Renal cortex interstitium (tissue), 15 donors: ENCODE results near the gene CDYL2. TPM values are rescaled to one million over a fixed set of nuclear protein-coding genes. Genes with fewer than 3 reads are reported as not detected.

ENCODE experiments used
- DNase-seq, 11 donors: peaks; one replicate each; pipeline ENCODE4 v3.0.0-alpha.2; 2013; ENCODE audit warnings: low read depth in 9 of 11, low spot score in 4 of 11; ENCODE audit errors: extremely low read depth in 1 of 11
- long read RNA-seq, 16 experiments: transcript quantifications; one replicate each; lab custom pipeline, GENCODE V29; 2026
- polyA plus RNA-seq, 3 donors: library from polyadenylated mRNA; unstranded; fragments of 120-200 nt; gene quantifications; one replicate each; pipeline ENCODE4 v1.2.1, GENCODE V29; 2013; ENCODE audit not compliant: insufficient read length in 3 of 3

The CDYL2 gene
- polyA plus RNA-seq, result 1 to 10 TPM; 6.3 to 8.0 (median 7.7) TPM
- long read RNA-seq, donor 1, full-length matches to known transcripts, result 2 of 2 reads
- long read RNA-seq, donor 1, partial matches to known transcripts, result 0 of 2 reads
- long read RNA-seq, donor 1, other reads (novel, unspliced or antisense), result 0 of 2 reads
- long read RNA-seq, donor 2, result 0 reads
- long read RNA-seq, donor 3, full-length matches to known transcripts, result 4 of 4 reads
- long read RNA-seq, donor 3, partial matches to known transcripts, result 0 of 4 reads
- long read RNA-seq, donor 3, other reads (novel, unspliced or antisense), result 0 of 4 reads
- long read RNA-seq, donor 4, full-length matches to known transcripts, result 1 of 1 reads
- long read RNA-seq, donor 4, partial matches to known transcripts, result 0 of 1 reads
- long read RNA-seq, donor 4, other reads (novel, unspliced or antisense), result 0 of 1 reads
- long read RNA-seq, donor 5, result 0 reads
- long read RNA-seq, donor 6, full-length matches to known transcripts, result 5 of 5 reads
- long read RNA-seq, donor 6, partial matches to known transcripts, result 0 of 5 reads
- long read RNA-seq, donor 6, other reads (novel, unspliced or antisense), result 0 of 5 reads
- long read RNA-seq, donor 7, full-length matches to known transcripts, result 1 of 1 reads
- long read RNA-seq, donor 7, partial matches to known transcripts, result 0 of 1 reads
- long read RNA-seq, donor 7, other reads (novel, unspliced or antisense), result 0 of 1 reads
- long read RNA-seq, donor 8, result 0 reads
- long read RNA-seq, donor 9, full-length matches to known transcripts, result 2 of 2 reads
- long read RNA-seq, donor 9, partial matches to known transcripts, result 0 of 2 reads
- long read RNA-seq, donor 9, other reads (novel, unspliced or antisense), result 0 of 2 reads
- long read RNA-seq, donor 10, result 0 reads
- long read RNA-seq, donor 11, full-length matches to known transcripts, result 2 of 2 reads
- long read RNA-seq, donor 11, partial matches to known transcripts, result 0 of 2 reads
- long read RNA-seq, donor 11, other reads (novel, unspliced or antisense), result 0 of 2 reads
- long read RNA-seq, donor 12, result 0 reads
- long read RNA-seq, donor 13, result 0 reads
- long read RNA-seq, donor 14, full-length matches to known transcripts, result 2 of 2 reads
- long read RNA-seq, donor 14, partial matches to known transcripts, result 0 of 2 reads
- long read RNA-seq, donor 14, other reads (novel, unspliced or antisense), result 0 of 2 reads
- long read RNA-seq, donor 15, result 0 reads
- long read RNA-seq, donor 16, full-length matches to known transcripts, result 4 of 4 reads
- long read RNA-seq, donor 16, partial matches to known transcripts, result 0 of 4 reads
- long read RNA-seq, donor 16, other reads (novel, unspliced or antisense), result 0 of 4 reads

- peak in 3 of 11 donors; percentile 3 to 21 (median 19) for DNase-seq
These were observed at the start of gene CDYL2 for GRCh38 chr16:80804526-80805383. Gene CDYL2, minus strand, starts transcription at chr16:80804598. Its CDS starts 425 bp downstream, at chr16:80804173.

- no peak for DNase-seq
These were observed 48.0 kb upstream of the CDYL2 start for GRCh38 chr16:80852261-80852872.

- DNase-seq, result no peak
These were observed 47.4 kb upstream of the CDYL2 start for GRCh38 chr16:80851831-80852230.

DNA sequence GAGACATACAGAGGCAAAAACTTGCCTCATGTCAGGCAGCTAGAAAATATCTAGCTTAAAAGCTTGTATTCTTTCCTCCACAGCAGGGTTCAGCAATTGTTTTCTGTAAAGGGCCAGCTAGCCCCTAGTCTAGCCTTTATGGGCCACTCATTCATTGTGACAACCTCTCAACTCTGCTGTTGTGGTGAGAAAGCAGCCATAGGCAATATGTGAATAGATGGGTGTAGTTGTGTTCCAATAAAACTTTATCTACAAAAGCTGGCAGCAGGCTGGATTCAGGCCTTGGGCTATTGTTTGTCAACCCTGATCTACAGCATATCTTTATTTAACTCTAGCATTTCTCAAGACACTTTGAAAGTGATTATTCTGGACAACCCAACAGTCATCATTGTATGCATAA is 46.4 kb upstream of the CDYL2 start:
- DNase-seq, result no peak

DNA sequence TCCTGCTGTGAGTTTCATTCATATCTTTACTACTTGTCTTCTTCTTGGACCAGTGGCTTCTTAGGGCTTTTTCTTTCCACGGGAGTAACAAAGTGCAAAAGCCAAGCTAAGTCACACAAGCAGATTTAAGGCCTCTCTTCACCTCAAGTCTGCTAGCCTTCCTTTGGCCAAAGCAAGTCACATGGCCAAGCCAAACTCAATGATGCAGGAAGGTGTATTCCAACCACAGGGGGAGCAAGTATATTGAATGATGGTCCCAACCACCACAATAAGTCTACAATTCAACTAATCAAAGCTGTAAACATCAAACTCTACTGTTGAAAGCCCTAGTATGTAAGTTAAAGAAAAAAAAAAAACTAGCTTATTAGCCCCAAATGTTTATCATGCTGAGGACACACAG is 44.5 kb upstream of the CDYL2 start:
- DNase-seq, result no peak

DNA sequence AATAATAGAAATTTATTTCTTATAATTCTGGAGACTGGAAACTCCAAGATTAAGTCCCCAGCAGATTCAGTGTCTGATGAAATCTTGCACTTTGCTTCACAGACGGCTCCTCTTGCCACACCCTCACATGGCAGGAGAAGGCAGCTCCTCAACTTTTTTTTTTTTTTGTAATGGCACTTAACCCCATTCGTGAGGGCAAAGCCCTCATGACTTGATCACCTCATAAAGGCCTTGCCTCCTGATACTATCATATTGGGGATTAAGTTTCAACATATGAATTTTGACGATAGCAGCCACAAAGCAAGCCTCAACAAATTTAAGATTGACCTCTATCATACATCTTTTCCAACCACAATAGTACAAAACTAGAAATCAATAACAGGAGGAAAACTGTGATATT is 42.3 kb upstream of the CDYL2 start:
- no peak for DNase-seq

GRCh38 chr16:80846275-80846674 is 41.9 kb upstream of the CDYL2 start:
- DNase-seq, result no peak

DNA sequence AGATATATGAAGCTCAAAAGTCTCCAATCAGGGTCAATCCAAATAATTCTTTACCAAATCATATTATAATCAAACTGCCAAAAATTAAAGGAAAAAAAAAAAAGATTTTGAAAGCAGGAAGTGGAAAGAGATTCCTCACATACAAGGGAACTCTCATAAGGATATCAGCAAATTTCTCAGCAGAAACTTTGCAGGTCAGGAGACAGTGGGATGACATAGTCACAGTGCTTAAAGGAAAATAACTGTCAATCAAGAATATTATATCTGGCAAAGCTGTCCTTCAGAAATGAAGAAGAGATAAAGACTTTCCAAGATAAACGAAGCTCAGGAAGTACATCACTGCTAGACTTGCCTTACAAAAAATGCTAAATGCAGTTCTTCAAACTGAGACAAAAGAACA is 40.0 kb upstream of the CDYL2 start:
- DNase-seq, result no peak

- DNase-seq, result no peak
These were observed 36.8 kb upstream of the CDYL2 start for GRCh38 chr16:80841231-80841630.

DNA sequence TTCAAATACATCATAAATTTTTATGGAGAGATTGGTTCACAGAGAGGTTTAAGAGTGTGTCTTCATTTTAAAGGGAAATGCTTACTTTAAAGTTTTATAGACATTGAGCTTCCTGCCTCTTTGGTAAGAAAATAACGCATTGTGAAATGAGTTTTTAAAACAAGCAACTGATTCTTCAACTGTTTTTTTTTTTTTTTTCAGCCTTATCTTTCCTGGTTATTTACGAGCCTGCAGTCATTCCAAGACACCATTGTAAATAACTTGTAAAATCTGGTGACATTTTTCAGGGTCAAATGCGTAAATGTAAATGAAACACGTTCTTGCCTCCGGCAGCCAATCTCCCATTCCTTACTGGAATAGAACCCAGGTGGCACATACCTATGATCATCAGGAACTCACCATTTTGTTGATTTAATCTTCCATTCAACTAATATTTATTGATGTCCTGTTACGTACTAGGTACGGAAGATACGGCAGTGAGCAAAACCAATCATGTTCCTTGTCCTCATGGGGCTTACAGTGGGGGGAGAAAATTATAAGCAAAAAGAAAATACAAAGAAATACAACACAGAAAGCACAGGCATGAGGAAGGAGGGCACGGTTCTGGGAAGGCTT is 33.2 kb upstream of the CDYL2 start:
- DNase-seq, result peak in 1 of 11 donors; percentile 3

- no peak for DNase-seq
These were observed 32.4 kb upstream of the CDYL2 start for GRCh38 chr16:80836846-80837245.

DNA sequence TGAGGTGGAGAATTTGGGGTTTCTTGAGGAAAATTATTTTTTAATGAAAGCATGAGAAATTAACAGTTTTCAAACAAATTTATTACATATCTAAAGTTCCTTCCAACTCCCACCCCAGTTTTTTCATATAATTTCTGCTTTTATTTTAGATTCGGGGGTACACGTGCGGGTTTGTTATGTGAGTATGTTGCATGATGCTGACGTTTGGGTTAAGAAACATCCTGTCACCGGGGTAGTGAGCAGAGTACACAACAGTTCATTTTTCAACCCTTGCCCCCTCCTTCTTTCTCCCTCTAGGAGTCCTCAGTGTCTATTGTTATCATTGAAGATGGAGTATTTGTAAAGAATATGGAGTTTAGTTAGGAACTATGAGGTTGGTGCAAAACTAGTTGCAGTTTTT is 31.8 kb upstream of the CDYL2 start:
- no peak for DNase-seq

DNA sequence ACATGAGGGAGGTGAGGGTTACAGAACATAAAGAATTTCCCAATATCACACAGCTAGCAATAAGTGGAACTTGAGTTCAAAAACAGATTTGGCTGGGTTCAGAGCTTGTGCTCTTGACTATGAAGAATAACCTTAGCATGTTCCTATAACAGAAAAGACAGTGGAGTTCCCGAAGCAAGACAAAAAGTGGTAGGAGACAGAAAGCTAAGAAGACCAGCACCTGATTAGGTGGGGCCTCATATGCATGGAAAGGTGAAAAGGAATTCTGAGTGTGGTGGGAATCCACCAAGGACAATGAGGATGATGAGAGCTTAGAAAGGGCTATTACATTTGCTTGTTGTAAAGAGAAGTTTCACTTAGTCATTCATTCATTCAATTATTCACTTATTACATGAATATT is 26.6 kb upstream of the CDYL2 start:
- DNase-seq, result no peak

DNA sequence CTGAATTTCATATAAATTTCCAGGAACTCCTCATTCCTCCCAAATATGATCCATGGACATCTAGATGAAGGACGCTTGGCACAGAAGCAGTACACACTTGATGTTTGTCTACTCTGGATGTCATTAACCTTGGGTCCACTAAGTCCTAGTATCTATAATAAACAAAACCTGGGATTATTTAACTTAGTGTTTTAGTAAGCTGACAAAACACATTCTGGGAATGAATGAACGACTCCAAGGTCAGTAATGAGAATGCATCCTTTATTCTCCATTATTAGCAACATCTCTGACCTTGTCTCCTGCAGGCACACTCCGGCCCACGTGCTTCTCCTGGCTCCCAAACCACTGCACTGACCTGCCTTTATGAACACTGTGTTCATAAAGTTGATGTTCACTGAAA is 24.1 kb upstream of the CDYL2 start:
- no peak for DNase-seq

GRCh38 chr16:80827007-80827406 is 22.6 kb upstream of the CDYL2 start:
- no peak for DNase-seq

GRCh38 chr16:80825365-80825758 is 21.0 kb upstream of the CDYL2 start:
- DNase-seq, result no peak

DNA sequence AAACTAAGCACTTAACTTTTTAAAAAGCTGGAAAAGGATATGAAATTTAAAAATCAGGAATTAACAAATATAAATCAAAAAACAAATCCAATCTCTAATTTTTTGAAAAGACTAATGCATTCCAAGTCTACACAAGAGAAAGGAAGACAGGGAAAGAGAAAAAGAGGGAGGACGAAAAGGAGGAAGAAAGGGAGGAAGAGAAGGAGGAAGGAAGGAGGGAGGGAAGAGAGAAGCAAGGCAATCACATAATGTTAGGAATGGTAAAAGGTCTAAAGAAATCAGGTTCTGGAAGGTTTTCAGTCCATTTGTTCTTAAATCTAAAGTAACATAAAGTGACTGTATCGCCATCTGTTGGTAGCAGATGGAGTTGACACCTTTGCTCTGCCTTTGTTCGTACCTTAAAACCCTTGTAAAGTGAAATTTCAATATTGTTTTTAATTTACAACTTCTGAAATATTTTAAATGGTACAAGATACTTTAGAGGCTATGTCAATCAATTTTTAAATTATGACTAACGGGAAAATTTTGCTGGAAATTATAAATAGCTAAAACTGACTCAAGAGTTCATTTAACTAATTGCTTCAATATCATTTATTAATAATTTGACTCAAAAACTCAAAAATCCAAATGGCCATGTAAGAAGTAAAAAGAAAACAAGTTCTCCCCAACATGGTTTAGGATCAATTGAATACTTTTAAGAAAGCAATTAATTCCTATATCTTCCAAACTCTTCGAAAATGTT is 20.4 kb upstream of the CDYL2 start:
- DNase-seq, result peak in 5 of 11 donors; percentile 24 to 58 (median 47)
